Neural crest cell (in vitro differentiated cells): ENCODE results near the gene KCNAB2. TPM values are rescaled to one million over a fixed set of nuclear protein-coding genes. Genes with fewer than 3 reads are reported as not detected.

ENCODE experiments used
- DNase-seq: peaks from one replicate; pipeline ENCODE4 v3.0.0; 2021; ENCODE audit warnings: low read depth, mixed read lengths, low spot score
- H3K27ac Mint-ChIP-seq: one replicate; pipeline ENCODE4 v1.8.0; 2021; ENCODE audit warnings: mild to moderate bottlenecking, mixed read lengths; ENCODE audit not compliant: unreplicated experiment
- H3K27me3 Mint-ChIP-seq: 2 replicates; pipeline ENCODE4 v1.8.0; 2021; ENCODE audit warnings: low read depth, mild to moderate bottlenecking, mixed read lengths
- H3K36me3 Mint-ChIP-seq: 2 replicates; pipeline ENCODE4 v1.8.0; 2021; ENCODE audit warnings: low read depth, mild to moderate bottlenecking, mixed read lengths
- H3K4me1 Mint-ChIP-seq: 2 replicates; pipeline ENCODE4 v1.8.0; 2021; ENCODE audit warnings: mixed read lengths
- H3K4me3 Mint-ChIP-seq: one replicate; pipeline ENCODE4 v1.8.0; 2021; ENCODE audit warnings: mild to moderate bottlenecking, mixed read lengths
- H3K9me3 Mint-ChIP-seq: 2 replicates; pipeline ENCODE4 v1.8.0; 2021; ENCODE audit warnings: mixed read lengths
- total RNA-seq: library from RNA; stranded (reverse); gene quantifications from 2 replicates; pipeline ENCODE4 v1.2.1, GENCODE V29; 2021
- TF ChIP-seq, protein P1 (sequence below): fragments of 200-600 bp; sonication (generic); conservative IDR thresholded peaks from 2 replicates; pipeline ENCODE4 v1.5.0; 2021; ENCODE audit warnings: antibody characterized with exemption, mild to moderate bottlenecking

KCNAB2 gene
- total RNA-seq, 1 donor from 2014 or later: 8.3 TPM

- no peak for DNase-seq
- Mint-ChIP-seq H3K9me3 (peaks cover 8% of the 10 kb centered on the region), H3K27me3 (no peaks in the 10 kb centered on the region), H3K4me3 (no peak overlapping the region), H3K27ac (no peak overlapping the region), H3K4me1 (no peaks in the 10 kb centered on the region), H3K36me3 (peaks cover 5% of the 10 kb centered on the region)
- TF ChIP-seq, protein P1, sequence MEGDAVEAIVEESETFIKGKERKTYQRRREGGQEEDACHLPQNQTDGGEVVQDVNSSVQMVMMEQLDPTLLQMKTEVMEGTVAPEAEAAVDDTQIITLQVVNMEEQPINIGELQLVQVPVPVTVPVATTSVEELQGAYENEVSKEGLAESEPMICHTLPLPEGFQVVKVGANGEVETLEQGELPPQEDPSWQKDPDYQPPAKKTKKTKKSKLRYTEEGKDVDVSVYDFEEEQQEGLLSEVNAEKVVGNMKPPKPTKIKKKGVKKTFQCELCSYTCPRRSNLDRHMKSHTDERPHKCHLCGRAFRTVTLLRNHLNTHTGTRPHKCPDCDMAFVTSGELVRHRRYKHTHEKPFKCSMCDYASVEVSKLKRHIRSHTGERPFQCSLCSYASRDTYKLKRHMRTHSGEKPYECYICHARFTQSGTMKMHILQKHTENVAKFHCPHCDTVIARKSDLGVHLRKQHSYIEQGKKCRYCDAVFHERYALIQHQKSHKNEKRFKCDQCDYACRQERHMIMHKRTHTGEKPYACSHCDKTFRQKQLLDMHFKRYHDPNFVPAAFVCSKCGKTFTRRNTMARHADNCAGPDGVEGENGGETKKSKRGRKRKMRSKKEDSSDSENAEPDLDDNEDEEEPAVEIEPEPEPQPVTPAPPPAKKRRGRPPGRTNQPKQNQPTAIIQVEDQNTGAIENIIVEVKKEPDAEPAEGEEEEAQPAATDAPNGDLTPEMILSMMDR: no peak
Measured at GRCh38 chr1:6128276-6129081, 82.8 kb downstream of the KCNAB2 start.

- Mint-ChIP-seq H3K4me1 (no peaks in the 10 kb centered on the region), H3K27ac (peak overlapping the region; percentile 35), H3K36me3 (peaks cover 5% of the 10 kb centered on the region), H3K27me3 (no peaks in the 10 kb centered on the region), H3K9me3 (peaks cover 8% of the 10 kb centered on the region), H3K4me3 (no peak overlapping the region)
- no peak for DNase-seq
- TF ChIP-seq, protein P1: no peak
Measured at GRCh38 chr1:6129313-6129712, 83.6 kb downstream of the KCNAB2 start.

DNA sequence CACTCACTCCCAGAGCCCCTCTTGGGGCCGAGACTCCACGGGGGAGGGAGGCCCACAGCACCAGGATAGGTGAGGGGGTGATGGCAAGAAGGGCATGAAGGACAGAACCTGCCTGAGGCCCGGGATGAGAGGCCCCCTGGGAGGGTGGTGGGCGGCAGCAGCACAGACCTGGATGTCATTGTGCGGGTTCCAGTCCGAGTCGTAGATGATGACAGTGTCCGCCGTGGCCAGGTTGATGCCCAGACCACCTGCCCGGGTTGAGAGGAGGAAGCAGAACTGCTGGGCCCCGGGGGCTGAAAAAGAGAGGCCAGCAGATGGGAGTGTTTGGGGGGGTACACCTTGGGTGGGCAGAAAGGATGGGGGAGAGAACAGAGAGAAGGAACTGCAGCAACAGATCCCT, 84.3 kb downstream of the KCNAB2 start:
- Mint-ChIP-seq H3K9me3 (peaks cover 8% of the 10 kb centered on the region), H3K4me3 (no peak overlapping the region), H3K27ac (no peak overlapping the region), H3K4me1 (no peaks in the 10 kb centered on the region), H3K36me3 (peaks cover 5% of the 10 kb centered on the region), H3K27me3 (no peaks in the 10 kb centered on the region)
- TF ChIP-seq, protein P1: no peak
- no peak for DNase-seq

DNA sequence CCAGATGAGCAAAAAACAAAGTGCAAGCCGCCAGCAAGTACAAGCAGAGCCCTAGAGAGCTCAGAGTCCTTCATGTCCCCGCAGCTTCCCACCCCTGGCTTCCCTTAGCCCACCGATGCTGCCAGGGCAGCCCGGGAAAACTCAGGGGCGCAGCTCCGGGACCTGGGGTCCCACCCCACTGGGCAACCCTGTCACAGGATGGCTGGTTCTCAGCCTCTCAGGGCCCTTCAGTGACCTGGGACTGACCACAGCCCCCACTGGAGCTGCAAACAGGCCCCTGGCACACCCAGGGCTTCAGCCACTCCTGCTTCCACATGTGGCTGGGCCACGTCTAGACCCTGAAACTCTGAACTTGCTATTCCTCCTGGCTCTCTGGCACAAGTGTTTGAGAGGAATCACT, 84.9 kb downstream of the KCNAB2 start:
- no peak for DNase-seq
- Mint-ChIP-seq H3K36me3 (peaks cover 5% of the 10 kb centered on the region), H3K9me3 (peaks cover 8% of the 10 kb centered on the region), H3K27me3 (no peaks in the 10 kb centered on the region), H3K4me1 (no peaks in the 10 kb centered on the region), H3K27ac (no peak overlapping the region), H3K4me3 (no peak overlapping the region)
- TF ChIP-seq, protein P1: no peak

- H3K27ac Mint-ChIP-seq: no peak overlapping the region
- H3K36me3 Mint-ChIP-seq: peaks cover 5% of the 10 kb centered on the region
- no peak overlapping the region for H3K4me3 Mint-ChIP-seq
- TF ChIP-seq, protein P1: no peak
- DNase-seq: no peak
- H3K27me3 Mint-ChIP-seq: no peaks in the 10 kb centered on the region
- H3K9me3 Mint-ChIP-seq: peaks cover 8% of the 10 kb centered on the region
- H3K4me1 Mint-ChIP-seq: no peaks in the 10 kb centered on the region
Measured at GRCh38 chr1:6131561-6131960, 85.9 kb downstream of the KCNAB2 start.
